HG02943 (cell line): Measurements from ENCODE around the gene RAB3GAP2.
"Not testable (repeated sequence)": the region's sequence is repeated elsewhere in the genome, so short reads cannot be mapped to it uniquely, and the experiment has no call there.

Source experiments
- ATAC-seq: cut with Tn5 transposase; IDR thresholded peaks from one replicate; pipeline ENCODE4 v1.9.1; 2021; ENCODE audit warnings: mild to moderate bottlenecking, low read depth, moderate library complexity; ENCODE audit not compliant: unreplicated experiment

Gene RAB3GAP2

DNA sequence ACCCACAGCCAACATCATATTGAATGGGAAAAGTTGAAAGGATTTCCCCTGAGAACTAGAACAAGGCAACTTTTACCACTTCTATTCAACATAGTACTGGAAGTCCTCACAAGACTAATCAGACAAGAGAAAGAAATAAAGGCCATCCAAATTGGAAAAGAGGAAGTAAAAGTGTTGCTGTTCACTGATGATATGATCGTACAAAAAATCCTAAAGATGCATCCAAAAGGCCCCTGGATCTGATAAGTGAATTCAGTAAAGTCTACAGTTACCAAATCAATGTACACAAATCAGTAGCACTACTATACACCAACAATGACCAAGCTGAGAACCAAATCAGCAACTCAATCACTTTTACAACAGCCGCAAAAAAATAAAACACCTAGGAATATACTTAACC is 28.3 kb downstream of the RAB3GAP2 start:
- no peak for ATAC-seq

DNA sequence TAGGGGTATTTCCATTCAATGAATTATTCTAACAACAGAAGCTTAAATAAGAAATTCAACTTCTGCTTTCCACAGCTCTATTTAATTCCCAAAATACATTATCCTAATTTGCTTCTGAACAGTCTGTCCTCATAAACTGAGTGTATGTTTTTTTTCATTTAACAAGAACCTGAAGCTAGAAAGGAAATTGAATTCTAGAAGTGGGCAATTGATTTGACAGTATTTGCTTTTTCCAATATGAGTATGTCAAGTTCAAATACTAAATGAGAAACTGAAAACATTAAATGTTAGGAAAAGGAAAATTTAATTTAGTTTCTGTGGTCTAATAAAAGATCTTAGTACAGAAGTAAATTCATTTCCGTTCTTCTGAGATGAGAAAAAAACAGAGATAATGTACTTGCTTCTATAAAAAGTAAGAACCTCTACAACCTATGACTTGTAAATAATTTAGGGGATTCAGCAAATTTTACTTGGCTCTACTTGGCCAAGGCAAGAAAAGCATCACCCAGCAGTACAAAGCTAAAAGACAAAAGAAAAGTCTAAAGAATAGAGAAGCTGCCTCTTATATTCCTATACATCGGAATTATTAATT is 31.1 kb downstream of the RAB3GAP2 start:
- ATAC-seq, result no peak

DNA sequence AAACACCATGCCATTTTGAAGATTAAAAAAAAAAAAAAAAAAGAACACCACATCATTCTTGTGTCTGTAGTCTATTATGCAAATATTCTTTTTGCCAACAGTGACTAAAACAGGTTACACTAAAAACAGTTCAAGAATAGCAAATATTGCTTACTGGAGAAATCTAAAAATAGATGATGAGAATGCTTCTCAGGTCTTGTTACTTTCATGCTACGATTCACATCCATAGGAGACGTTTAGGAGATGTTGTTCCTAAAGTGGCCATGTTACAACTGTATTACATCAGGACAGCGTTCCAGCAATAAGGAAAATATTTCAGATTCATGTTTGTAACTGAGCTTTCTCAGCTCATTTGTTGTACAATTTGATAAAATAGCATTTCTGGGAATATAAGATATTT is 32.3 kb downstream of the RAB3GAP2 start:
- ATAC-seq, result no peak

DNA sequence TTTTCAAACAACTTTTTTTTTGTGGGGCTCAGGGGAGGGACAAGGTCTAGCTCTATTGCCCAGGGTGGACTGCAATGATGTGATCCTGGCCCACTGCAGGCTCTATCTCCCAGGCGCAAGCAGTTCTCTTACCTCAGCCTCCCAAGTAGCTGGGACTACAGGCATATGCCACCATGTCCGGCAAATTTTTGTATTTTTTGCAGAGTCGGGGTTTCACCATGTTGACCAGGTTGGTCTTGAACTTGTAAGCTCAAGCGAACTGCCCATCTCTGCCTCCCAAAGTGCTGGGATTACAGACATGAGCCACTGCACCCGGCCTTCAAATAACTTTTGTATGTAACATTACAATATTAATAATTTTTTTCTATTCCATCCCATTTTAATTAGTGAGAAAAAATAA is 33.0 kb downstream of the RAB3GAP2 start:
- ATAC-seq, result no peak

DNA sequence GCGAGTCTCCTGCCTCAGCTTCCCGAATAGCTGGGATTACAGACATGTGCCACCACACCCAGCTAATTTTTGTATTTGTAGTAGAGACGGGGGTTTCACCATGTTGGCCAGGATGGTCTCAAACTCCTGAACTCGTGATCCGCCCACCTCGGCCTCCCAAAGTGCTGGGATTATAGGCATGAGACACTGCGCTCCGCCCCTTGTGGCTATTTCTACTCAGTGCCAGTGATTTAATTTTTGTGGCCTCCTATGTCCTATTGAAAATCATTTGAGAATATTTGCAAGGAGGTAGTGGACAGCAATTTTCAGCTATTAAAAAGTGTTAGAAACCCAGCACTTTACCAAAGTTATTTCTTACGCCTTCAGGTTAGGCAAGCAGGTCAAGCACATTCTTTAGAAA is 36.0 kb downstream of the RAB3GAP2 start:
- not testable (repeated sequence) for ATAC-seq

DNA sequence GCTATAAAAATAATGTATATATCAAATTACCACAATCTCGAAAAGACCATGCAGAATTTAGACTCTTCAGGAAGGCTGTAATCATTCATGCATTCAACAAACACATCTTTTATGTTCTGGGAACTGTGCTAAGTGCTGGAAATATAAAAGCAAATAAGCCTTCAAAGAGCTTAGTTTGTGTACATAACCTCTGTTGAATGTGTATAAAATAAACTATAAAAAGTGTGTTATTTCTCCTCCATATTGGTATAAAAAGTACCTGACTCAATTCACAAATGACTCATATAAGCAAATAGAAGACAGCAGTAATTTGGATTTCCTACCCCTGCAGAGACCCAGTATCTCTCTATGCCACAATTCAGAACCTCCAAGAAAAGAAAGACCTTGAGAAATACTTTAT is 36.8 kb downstream of the RAB3GAP2 start:
- no peak for ATAC-seq

DNA sequence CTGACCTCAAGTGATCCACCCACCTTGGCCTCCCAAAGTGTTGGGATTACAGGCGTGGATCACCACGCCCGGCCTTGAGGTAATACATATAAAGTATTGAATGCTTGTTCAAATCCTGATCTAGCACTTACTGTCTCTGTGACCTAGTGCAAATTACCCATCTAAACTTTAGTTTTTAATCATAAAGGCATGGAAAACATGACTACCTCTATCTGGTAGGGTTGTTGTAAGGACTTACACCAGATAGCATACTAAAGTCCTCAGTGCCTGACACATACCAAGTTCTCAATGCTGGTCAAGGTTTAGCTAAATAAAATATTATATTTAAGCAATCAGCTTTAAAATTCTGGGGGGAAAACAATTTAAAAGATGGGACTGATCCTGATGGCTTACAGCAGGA is 38.3 kb downstream of the RAB3GAP2 start:
- no peak for ATAC-seq

DNA sequence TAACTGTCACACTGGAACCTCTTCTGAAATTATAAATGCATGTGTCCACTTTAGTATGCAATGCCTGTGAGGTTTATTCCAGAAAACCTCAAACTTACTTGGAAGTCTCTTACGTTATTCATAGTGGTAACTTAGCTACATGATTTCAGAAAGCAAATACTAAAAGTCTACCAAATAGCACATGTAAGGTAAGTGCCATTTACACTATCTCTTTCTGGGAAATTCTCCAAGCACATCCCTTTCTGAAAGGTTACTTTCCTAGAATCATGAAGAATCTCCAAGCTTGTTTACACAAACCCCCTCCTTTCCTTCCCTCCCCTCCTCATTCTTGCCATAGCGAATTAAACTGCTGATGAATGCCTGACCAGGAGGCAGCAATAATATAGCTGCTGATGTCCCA is 42.5 kb downstream of the RAB3GAP2 start:
- ATAC-seq, result no peak

DNA sequence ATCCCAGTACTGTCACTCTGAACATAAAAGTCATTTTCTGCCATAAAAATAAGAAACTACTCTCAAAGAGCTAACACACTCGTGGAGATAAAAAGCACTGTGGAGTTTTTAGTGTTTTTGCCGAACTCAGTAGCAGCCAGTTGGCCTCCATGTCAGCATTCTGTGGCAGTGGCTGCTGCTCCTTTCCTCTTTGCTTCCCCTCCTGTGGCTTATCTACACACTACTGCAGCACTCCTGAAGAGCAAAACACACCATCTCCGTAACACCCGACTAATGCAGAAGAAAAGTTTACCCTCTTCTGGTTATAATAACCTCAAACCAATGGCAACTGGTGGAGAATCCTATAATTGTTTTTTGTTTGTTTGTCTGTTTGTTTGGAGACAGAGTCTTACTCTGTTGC is 44.9 kb downstream of the RAB3GAP2 start:
- ATAC-seq, result no peak

DNA sequence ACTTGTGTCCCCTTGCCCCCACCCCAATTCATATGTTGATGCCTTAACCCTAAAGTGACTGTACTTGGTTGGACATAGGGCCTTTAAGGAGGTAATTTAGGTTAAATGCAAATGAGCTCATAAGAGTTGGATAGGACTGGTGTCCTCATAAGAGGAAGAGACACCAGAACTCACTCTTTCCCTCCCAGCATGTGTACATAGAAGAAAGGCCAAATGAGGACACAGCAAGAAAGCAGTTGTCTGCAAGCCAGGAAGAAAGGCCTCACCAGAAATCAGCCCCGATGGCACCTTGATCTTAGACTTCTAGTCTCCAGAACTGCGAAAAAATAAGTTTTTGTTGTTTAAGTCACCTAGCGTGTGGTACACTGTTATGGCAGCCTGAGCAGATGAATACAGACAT is 45.5 kb downstream of the RAB3GAP2 start:
- no peak for ATAC-seq

DNA sequence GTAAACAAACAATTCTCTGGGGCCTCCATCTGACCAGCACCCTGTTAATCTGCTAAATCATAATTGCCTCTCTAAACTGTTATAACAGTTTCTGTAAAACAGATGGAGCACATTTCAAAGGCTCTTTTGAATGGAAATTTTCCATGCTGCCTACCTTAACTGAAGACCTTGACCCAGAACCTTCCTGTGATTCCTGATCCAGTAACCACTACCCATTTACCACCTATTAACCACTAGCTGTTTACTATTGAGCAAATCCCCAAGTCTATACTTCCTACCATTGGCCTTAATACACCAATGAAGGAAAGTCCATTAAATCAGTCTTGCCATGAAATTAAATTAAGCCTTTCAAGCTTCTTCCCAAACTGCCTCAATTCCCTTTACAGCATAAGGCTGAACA is 46.3 kb downstream of the RAB3GAP2 start:
- no peak for ATAC-seq

DNA sequence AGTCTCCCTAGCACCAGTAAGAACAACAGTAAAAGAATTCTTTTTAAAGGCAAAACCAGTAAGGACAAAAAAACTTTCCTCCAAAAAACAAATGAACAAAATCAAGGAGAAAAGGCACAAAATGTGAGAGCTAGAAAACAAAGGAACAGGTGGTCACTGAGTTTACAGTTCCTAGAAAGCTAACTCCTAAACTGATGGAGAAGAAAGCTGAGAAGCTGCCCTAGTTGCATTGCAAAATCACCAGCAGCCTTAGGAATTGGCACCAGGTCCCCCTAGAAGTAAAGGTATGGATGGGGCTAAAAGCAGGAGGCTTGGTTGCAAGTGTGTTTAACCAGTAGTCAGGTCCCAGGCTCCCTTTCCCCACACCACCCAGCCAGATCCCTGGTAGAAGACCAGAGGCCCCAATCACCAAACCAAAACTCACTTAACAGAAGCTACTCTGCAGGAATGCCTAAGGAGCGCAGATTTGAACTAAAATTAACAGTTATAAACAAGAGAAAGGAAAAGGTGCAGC is 47.6 kb downstream of the RAB3GAP2 start:
- no peak for ATAC-seq

DNA sequence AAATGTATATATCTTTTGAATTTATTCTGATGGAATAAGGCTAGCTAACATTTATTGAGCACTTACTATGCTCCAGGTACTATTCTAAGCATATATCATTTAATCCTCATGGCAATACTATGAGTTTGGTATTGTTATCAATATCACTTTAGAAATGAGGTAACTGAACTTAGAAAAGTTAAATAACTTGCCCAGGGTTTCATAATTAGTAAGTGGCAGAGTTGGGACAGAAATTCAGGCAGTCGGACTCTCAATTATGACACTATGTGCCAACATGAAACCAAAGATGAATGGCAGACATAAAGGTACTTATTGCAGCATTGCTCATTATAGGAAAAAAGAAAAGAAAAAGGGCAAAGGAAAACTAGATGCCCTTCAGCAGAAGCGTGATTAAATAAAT is 48.2 kb downstream of the RAB3GAP2 start:
- no peak for ATAC-seq

DNA sequence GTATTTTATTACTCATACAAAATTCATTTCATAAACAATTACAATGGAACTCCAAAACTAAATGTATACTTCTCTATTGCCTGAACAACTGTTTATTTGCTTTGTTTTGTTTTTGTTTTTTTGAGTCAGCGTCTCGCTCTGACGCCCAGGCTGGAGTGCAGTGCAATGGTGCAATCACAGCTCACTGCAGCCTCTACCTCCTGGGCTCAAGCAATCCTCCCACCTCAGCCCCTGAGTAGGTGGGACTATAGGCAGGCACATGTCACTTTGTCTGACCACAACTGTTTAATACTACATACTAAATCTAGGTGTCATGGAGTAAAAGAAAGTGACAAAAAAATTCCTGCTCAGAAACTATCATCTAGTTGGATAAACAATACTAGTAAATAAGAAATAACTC is 49.3 kb downstream of the RAB3GAP2 start:
- ATAC-seq, result no peak

DNA sequence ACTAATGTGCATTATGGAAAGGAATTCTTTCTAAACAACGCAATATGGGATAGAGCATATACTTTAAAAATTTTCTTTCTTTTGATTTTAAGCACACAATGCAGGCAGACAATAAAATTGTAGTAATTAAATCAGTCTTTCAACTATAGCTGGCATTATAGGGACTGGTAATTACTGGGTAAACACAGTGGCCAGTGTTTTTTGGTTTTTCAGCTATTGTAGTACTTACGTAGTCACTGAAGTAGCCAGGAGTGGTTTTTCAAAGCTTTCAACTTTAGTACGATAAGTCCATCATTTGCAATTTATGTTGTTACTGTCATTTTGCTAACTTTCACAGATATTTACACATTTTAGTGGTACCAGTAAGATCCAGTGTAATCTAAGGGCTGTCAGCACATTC is 50.6 kb downstream of the RAB3GAP2 start:
- ATAC-seq, result no peak

DNA sequence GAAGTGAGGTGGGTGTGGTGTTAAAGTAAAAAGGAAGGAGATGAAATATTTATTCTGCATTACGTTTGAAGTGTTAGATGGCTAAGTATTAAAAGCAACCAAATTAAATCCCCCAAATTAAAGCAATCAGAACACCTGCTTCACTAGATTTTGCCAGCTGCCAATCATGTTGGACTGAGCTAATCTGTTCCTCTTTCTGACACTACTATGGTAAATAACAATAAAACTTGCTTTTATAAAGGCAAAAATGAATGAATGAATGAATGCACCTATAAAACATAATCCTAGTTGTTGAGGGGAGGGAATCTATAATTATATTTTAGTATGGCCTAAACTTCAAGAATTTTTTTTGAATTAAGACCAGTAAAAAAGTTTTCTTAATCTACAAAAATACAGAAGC is 51.0 kb downstream of the RAB3GAP2 start:
- ATAC-seq, result no peak

DNA sequence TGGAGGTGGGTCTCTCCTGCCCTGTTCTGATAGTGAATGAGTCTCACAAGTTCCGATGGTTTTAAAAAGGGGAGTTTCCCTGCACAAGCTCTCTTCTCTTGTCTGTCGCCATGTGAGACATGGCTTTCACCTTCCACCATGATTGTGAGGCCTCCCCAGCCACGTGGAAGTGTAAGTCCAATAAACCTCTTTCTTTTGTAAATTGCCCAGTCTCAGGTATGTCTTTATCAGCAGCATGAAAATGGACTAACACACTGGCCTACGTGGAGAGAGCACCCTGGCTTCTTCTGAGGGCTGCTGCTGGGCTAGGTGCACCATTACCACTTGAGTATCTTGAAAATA is 51.6 kb downstream of the RAB3GAP2 start:
- not testable (repeated sequence) for ATAC-seq

DNA sequence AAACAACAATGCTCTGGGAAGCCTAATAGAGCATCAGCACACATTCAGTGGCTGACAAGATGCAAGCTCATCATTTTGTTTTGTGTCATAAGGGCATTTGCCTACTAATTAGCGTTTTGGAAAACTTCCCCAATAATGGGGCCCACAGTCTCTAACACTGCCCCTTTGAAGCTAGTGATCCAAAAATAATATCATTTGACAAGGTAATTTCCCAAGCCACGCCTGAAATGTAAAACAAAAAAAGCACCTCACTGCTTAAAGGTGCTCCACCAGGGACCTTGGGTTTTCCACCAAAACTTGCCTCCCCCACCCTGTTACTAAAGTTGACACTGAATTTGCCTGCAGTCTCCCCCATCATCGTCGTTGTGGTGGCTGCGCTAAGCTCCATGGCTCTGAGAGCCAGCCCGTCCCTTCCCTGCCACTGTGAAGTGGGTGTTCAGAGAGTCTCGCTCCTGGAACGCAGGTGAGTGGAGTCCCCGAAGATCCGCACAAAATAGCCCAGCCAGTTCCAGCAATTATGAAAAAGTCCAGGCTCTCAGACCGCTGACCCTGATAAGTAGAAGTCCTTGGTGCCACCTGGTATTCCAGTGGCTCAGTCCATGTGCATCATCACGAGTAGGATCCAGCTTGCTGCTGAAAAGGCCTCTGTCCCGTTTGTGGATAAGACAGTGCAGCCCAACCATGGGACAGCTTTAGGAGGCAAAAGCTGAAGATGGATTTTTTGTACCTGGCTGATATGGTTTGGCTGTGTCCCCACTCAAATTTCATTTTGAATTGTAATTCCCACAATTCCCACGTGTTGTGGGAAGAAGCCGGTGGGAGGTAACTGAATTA is 52.2 kb downstream of the RAB3GAP2 start:
- no peak for ATAC-seq

DNA sequence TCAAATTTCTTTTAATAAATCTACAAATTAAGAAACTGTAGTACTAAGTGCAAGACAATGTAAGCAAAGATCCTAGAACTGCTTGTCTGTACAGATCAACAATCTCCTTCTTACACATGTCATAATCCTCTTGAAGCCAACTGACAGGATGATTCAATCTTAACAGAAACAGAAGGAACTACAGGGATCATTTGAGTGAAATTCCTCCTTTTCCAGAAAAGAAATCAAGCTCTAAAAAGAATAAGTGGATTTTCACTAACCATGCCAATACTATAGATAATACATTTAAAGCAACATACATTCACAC is 53.2 kb downstream of the RAB3GAP2 start:
- ATAC-seq, result no peak

DNA sequence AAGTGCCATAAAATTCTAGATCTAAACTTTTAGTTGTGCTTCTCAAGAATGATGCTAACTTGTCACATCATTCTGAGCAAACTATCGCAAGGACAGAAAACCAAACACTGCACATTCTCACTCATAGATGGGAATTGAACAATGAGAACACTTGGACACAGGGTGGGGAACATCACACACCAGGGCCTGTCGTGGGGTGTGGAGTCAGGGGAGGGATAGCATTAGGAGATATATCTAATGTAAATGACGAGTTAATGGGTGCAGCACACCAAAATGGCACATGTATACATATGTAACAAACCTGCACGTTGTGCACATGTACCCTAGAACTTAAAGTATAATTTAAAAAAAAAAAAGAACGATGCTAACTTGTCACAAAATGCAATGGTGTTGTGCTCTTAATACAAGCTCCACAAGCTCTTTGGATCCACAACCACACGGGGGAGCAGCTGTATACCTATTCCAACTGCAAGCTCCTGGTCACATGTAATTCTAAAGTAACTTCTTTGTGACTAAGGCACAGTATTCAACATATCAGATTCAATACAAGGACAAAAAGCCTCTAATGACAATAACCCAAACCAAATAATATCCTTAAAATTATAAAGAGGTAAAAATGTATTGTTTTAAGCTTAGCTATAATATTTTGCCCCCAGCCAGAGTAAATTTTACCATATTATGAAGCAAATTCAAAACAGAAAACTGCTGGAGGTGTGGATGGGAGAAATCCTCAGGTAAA is 53.7 kb downstream of the RAB3GAP2 start:
- not testable (repeated sequence) for ATAC-seq

DNA sequence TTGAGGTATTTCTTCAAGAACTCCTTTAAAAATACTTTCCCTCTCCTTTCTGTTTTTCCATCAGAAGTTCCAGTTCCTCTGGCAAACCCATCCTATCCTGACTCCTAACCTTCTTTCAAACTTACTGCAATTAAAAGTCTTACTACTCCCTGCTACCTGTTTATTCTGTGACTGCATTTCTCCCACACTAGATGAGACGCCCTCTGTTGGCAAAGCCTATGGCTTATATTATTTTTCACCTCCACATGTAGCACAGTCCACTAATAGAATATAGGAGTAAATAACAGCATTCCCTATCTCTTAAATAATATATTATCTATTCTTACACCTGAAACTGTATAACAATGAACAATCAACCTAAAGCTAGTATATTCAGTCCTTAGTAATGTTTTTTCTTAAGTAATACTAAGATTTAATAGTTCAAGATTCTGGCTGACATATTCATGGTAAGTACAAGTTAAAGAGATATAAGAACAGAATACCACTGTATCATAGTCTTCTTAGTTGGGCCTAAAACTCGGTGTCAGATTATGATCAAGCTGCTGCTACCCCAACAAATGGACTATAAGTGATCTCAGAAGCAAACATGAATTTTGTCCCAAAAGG is 54.8 kb downstream of the RAB3GAP2 start:
- no peak for ATAC-seq
